Keratinocyte (primary cell): ENCODE data around the gene OTUD5. TPM values are rescaled to one million over a fixed set of nuclear protein-coding genes. Genes with fewer than 3 reads are reported as not detected.

Experiments
- DNase-seq: peaks from one replicate; pipeline ENCODE4 v3.0.0-alpha.2; 2011; ENCODE audit warnings: low read depth, missing footprints, low spot score
- FAIRE-seq: peaks from 2 replicates; lab custom pipeline; 2011; peaks lifted over from hg19 to GRCh38; lab: Jason Lieb, UNC
- H2AFZ ChIP-seq: 2 replicates; pipeline ENCODE4 v1.6.0; 2012; ENCODE audit warnings: low read length, control low read depth, inconsistent platforms; ENCODE audit not compliant: control insufficient read depth
- H3K27ac ChIP-seq: 2 replicates; pipeline ENCODE4 v1.5.1; 2011; ENCODE audit warnings: low read length; ENCODE audit not compliant: control insufficient read depth, insufficient read depth
- H3K27me3 ChIP-seq: 3 replicates; pipeline ENCODE4 v1.6.0; 2011; ENCODE audit warnings: low read length; ENCODE audit not compliant: control insufficient read depth, insufficient read depth; ENCODE audit errors: extremely low read depth
- H3K36me3 ChIP-seq, 2 experiments: 2 replicates in 1 of 2; 3 replicates in 1 of 2; pipeline ENCODE4 v1.5.1; 2011; ENCODE audit warnings: low read length in 2 of 2, mild to moderate bottlenecking in 1 of 2; ENCODE audit not compliant: control insufficient read depth in 2 of 2, insufficient read depth in 2 of 2; ENCODE audit errors: extremely low read depth in 1 of 2
- H3K4me1 ChIP-seq: 3 replicates; pipeline ENCODE4 v1.5.1; 2011; ENCODE audit warnings: low read length; ENCODE audit not compliant: control insufficient read depth, insufficient read depth; ENCODE audit errors: extremely low read depth
- H3K4me2 ChIP-seq: 3 replicates; pipeline ENCODE4 v1.6.0; 2011; ENCODE audit warnings: low read depth, low read length; ENCODE audit not compliant: control insufficient read depth, insufficient read depth; ENCODE audit errors: extremely low read depth
- H3K4me3 ChIP-seq, 3 experiments: fragments of 200-600 bp in 1 of 3; sonication (generic) in 1 of 3; 2 replicates in 2 of 3; 3 replicates in 1 of 3; pipeline ENCODE4 v1.5.1; 2011 to 2016; ENCODE audit warnings: low read length in 3 of 3, mild to moderate bottlenecking in 3 of 3, control low read depth in 2 of 3, inconsistent platforms in 1 of 3, low read depth in 1 of 3, mixed read lengths in 1 of 3, mixed run types in 1 of 3, moderate library complexity in 1 of 3; ENCODE audit not compliant: control insufficient read depth in 2 of 3, insufficient read depth in 2 of 3; ENCODE audit errors: extremely low read depth in 1 of 3
- H3K79me2 ChIP-seq: 2 replicates; pipeline ENCODE4 v1.6.0; 2012; ENCODE audit warnings: low read length; ENCODE audit not compliant: control insufficient read depth, insufficient read depth
- H3K9ac ChIP-seq: 3 replicates; pipeline ENCODE4 v1.6.0; 2011; ENCODE audit warnings: low read length; ENCODE audit not compliant: control insufficient read depth, insufficient read depth; ENCODE audit errors: extremely low read depth
- H3K9me1 ChIP-seq: 3 replicates; pipeline ENCODE4 v1.6.0; 2011; ENCODE audit warnings: low read length; ENCODE audit not compliant: control insufficient read depth, insufficient read depth; ENCODE audit errors: extremely low read depth
- H3K9me3 ChIP-seq: 2 replicates; pipeline ENCODE4 v1.5.1; 2012; ENCODE audit warnings: low read depth, low read length; ENCODE audit not compliant: control insufficient read depth
- H4K20me1 ChIP-seq: 3 replicates; pipeline ENCODE4 v1.6.0; 2011; ENCODE audit warnings: low read length; ENCODE audit not compliant: control insufficient read depth, insufficient read depth; ENCODE audit errors: extremely low read depth
- EZH2 ChIP-seq: IDR thresholded peaks from one replicate; pipeline ENCODE4 v1.6.1; 2012; ENCODE audit warnings: inconsistent platforms, mild to moderate bottlenecking, low read length, moderate library complexity
- dilution Hi-C: fragments of 300-500 bp; cut with MboI; formaldehyde crosslinking; loops from one replicate; pipeline ENCODE4 v1.7.0; 2020; ENCODE audit warnings: low sequenced_read_pairs; ENCODE audit not compliant: extremely low pct_ligation_motif_present
- polyA plus RNA-seq, 5 experiments: library from polyadenylated mRNA; depleted of rRNA in 3 of 5; stranded (reverse) in 3 of 5; stranded (forward) in 1 of 5; unstranded in 1 of 5; fragments of >200 nt; gene quantifications; 1 replicate in 1 of 5; 2 replicates in 3 of 5; 3 replicates in 1 of 5; pipeline versions ENCODE4 v1.2.1 to v1.2.3, GENCODE V29; 2011 to 2012; ENCODE audit warnings: missing spikeins in 2 of 5, low read depth in 1 of 5, low replicate concordance in 1 of 5
- TF ChIP-seq, protein P1 (sequence below), 3 experiments: IDR thresholded peaks in 1 of 3; conservative IDR thresholded peaks in 1 of 3; optimal IDR thresholded peaks in 1 of 3; 2 replicates in 2 of 3; 3 replicates in 1 of 3; pipeline versions ENCODE3 to v1.5.1; 2011; ENCODE audit warnings: low read length in 3 of 3, mild to moderate bottlenecking in 3 of 3, moderate library complexity in 2 of 3, control low read depth in 1 of 3, inconsistent platforms in 1 of 3; ENCODE audit not compliant: insufficient read depth in 2 of 3; ENCODE audit errors: extremely low read depth in 1 of 3

The OTUD5 gene
- polyA plus RNA-seq, 1 donor (not counting 4 experiments of a cell fraction or from before 2014, with no cell fraction given), result 40.3 TPM

DNA sequence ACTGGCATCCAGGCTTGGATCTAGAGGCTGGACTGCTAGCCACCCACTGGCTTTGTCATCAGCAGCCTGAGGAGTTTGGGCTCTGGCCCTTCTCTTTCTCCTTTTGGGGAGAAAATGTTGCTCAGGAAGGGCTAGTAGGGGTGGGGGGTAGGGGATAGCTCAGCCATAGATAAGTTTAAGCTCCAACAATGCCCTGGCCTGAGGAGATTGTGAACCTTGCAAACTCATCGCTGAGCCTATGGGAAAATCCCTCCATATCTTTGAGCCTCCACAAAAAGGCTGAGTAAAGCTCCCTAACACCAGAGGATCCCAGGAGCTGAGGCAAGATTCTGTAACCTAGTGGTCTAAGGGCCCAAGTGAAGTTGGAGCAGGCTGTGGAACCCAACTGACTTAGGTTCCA lies 8.8 kb downstream of the OTUD5 start:
- no peaks in the 10 kb centered on the region for H3K9me3 ChIP-seq
- no peak overlapping the region for H3K4me3 ChIP-seq
- H4K20me1 ChIP-seq, result no peaks in the 10 kb centered on the region
- no peaks in the 10 kb centered on the region for H3K9me1 ChIP-seq
- H3K4me2 ChIP-seq, result no peak overlapping the region
- no peaks in the 10 kb centered on the region for H3K27me3 ChIP-seq
- H3K79me2 ChIP-seq, result peaks cover 42% of the 10 kb centered on the region
- DNase-seq (no peak), FAIRE-seq (no peak)
- H3K4me1 ChIP-seq, result no peaks in the 10 kb centered on the region
- dilution Hi-C loops, result no loop called here
- no peak overlapping the region for H3K9ac ChIP-seq
- TF ChIP-seq, protein P1, sequence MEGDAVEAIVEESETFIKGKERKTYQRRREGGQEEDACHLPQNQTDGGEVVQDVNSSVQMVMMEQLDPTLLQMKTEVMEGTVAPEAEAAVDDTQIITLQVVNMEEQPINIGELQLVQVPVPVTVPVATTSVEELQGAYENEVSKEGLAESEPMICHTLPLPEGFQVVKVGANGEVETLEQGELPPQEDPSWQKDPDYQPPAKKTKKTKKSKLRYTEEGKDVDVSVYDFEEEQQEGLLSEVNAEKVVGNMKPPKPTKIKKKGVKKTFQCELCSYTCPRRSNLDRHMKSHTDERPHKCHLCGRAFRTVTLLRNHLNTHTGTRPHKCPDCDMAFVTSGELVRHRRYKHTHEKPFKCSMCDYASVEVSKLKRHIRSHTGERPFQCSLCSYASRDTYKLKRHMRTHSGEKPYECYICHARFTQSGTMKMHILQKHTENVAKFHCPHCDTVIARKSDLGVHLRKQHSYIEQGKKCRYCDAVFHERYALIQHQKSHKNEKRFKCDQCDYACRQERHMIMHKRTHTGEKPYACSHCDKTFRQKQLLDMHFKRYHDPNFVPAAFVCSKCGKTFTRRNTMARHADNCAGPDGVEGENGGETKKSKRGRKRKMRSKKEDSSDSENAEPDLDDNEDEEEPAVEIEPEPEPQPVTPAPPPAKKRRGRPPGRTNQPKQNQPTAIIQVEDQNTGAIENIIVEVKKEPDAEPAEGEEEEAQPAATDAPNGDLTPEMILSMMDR (optimal IDR thresholded peaks at IDR 0.05 in 1 of 3, IDR thresholded peaks at IDR 0.05 in 1 of 3, conservative IDR thresholded peaks at IDR 0.05 in 1 of 3; ENCODE audit: extremely low read depth in 1 of 3, insufficient read depth in 2 of 3, low read length in 3 of 3), result no peak
- no peak for TF ChIP-seq EZH2
- no peak overlapping the region for H2AFZ ChIP-seq
- H3K27ac ChIP-seq, result no peak overlapping the region
- H3K36me3 ChIP-seq, result peaks cover 0 to 3% of the 10 kb centered on the region in 2 experiments

DNA sequence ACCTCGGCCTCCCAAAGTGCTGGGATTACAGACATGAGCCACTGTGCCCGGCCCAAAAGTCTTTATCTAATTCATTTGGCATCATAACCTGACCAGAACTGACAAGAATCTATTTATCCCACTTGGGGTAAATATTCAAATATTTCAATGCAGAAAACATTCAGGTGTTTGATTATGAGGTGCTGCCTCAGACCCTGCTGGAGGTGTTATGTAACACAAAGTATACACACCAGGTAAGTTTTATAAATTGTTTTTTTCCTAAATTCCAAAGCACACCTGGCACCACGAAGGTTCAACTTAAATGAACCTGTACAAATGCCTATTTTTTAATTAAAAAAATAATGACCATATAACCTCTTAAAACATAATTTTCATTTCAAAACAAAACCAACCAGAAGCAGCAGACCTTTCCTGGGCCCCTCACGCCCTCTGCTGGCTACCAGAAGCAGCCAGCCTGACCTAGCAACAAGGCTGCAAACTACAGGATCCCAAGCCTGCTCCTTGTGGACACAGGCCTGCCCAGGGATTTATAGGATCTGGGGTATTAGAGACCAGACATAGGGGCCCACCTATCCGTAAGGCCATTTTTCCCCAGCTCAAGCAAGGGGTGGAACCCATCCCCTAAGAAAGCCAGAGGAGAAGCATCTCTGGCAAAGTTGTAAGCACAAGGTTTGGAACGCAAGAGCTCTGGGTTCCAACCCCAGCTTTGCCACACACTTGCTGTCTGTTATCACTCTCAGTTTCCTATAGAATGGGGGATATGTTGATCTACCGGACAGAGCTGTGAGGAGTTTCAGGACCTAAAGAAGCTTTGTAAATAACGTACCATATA lies 11.7 kb downstream of the OTUD5 start:
- Histone ChIP-seq H3K36me3 (peaks cover 2 to 4% of the 10 kb centered on the region in 2 experiments), H3K27ac (no peak overlapping the region), H3K27me3 (no peaks in the 10 kb centered on the region), H3K9me3 (no peaks in the 10 kb centered on the region), H3K9me1 (no peaks in the 10 kb centered on the region), H4K20me1 (no peaks in the 10 kb centered on the region), H3K79me2 (peaks cover 30% of the 10 kb centered on the region), H3K4me2 (no peak overlapping the region), H2AFZ (no peak overlapping the region), H3K4me1 (no peaks in the 10 kb centered on the region), H3K9ac (no peak overlapping the region), H3K4me3 (no peak overlapping the region)
- dilution Hi-C loops, result no loop called here
- TF ChIP-seq, protein P1 (optimal IDR thresholded peaks at IDR 0.05 in 1 of 3, IDR thresholded peaks at IDR 0.05 in 1 of 3, conservative IDR thresholded peaks at IDR 0.05 in 1 of 3; ENCODE audit: extremely low read depth in 1 of 3, insufficient read depth in 2 of 3, low read length in 3 of 3), result peak; percentile 60 to 84 (median 75)
- TF ChIP-seq EZH2, result no peak
- no peak for DNase-seq
- no peak for FAIRE-seq
